Stomach (tissue), 4 donors: ENCODE results near the gene DNAJB4.

ENCODE experiments used
- CTCF ChIP-seq, 7 experiments: fragments of 450-650 bp in 4 of 7; fragments of 200-600 bp in 3 of 7; sonication (generic) in 3 of 7; IDR thresholded peaks; one replicate each; pipeline ENCODE4 v1.5.1; 2016 to 2019; ENCODE audit warnings: antibody characterized with exemption in 7 of 7, control low read depth in 2 of 7, mild to moderate bottlenecking in 1 of 7
- EP300 ChIP-seq: sonication (generic); formaldehyde crosslinking; IDR thresholded peaks from one replicate; pipeline ENCODE4 v1.6.1; 2017; ENCODE audit warnings: antibody characterized with exemption
- POLR2A ChIP-seq, 4 donors: fragments of 450-650 bp; IDR thresholded peaks; one replicate each; pipeline ENCODE4 v1.6.1; 2016; ENCODE audit warnings: antibody characterized with exemption in 4 of 4, control low read depth in 2 of 4, mild to moderate bottlenecking in 1 of 4, moderate library complexity in 1 of 4
- POLR2AphosphoS5 ChIP-seq, 3 donors: sonication (generic); formaldehyde crosslinking; IDR thresholded peaks; one replicate each; pipeline ENCODE4 v1.6.1; 2016; ENCODE audit warnings: antibody characterized with exemption in 3 of 3

- TF ChIP-seq POLR2AphosphoS5 (IDR thresholded peaks at IDR 0.05): no peak
- no peak for TF ChIP-seq CTCF (IDR thresholded peaks at IDR 0.05)
- TF ChIP-seq POLR2A (IDR thresholded peaks at IDR 0.05): no peak
- no peak for TF ChIP-seq EP300
Observed at GRCh38 chr1:78038071-78038470, 33.3 kb downstream of the DNAJB4 start.
